Measurements from ENCODE around the gene LILRB4.
"Not testable (repeated sequence)": the region's sequence is repeated elsewhere in the genome, so short reads cannot be mapped to it uniquely, and the experiment has no call there.

The LILRB4 gene

GRCh38 chr19:54696117-54696548, 33.3 kb downstream of the LILRB4 start:
- no peak for DNase-seq

GRCh38 chr19:54696766-54697165, 34.0 kb downstream of the LILRB4 start:
- DNase-seq, result no peak

GRCh38 chr19:54697716-54698115, 34.9 kb downstream of the LILRB4 start:
- not testable (repeated sequence) for DNase-seq

GRCh38 chr19:54704928-54705327, 42.1 kb downstream of the LILRB4 start:
- DNase-seq, result no peak

GRCh38 chr19:54707962-54708361, 45.2 kb downstream of the LILRB4 start:
- DNase-seq, result no peak

- DNase-seq, result no peak
Observed at GRCh38 chr19:54708781-54709180, 46.0 kb downstream of the LILRB4 start.

- no peak for DNase-seq
Observed at GRCh38 chr19:54709212-54709948, 46.6 kb downstream of the LILRB4 start.

- DNase-seq, result not testable (repeated sequence)
Observed at GRCh38 chr19:54709956-54710355, 47.2 kb downstream of the LILRB4 start.
